NCI-H187 treated with DMSO at 0.1 percent for 48 hours (cell line): ENCODE results near the gene TUBB.
"Not testable (repeated sequence)": the region's sequence is repeated elsewhere in the genome, so short reads cannot be mapped to it uniquely, and the experiment has no call there.

ENCODE experiments used
- DNase-seq: peaks from one replicate; lab custom pipeline; 2025; lab: John Stamatoyannopoulos, UW

The TUBB gene

GRCh38 chr6:30761791-30762429, 41.8 kb downstream of the TUBB start:
- no peak for DNase-seq

GRCh38 chr6:30763155-30763617, 43.0 kb downstream of the TUBB start:
- no peak for DNase-seq

- no peak for DNase-seq
Measured at GRCh38 chr6:30763618-30764489, 43.7 kb downstream of the TUBB start.

GRCh38 chr6:30764490-30765043, 44.4 kb downstream of the TUBB start:
- DNase-seq, result not testable (repeated sequence)

- DNase-seq, result not testable (repeated sequence)
Measured at GRCh38 chr6:30765495-30765894, 45.3 kb downstream of the TUBB start.

GRCh38 chr6:30766461-30767157, 46.5 kb downstream of the TUBB start:
- no peak for DNase-seq

GRCh38 chr6:30767158-30767943, 47.2 kb downstream of the TUBB start:
- DNase-seq, result no peak

GRCh38 chr6:30767944-30768301, 47.8 kb downstream of the TUBB start:
- no peak for DNase-seq

GRCh38 chr6:30768634-30769087, 48.5 kb downstream of the TUBB start:
- DNase-seq, result no peak

- no peak for DNase-seq
Measured at GRCh38 chr6:30769088-30769852, 49.1 kb downstream of the TUBB start.

GRCh38 chr6:30769853-30770524, 49.8 kb downstream of the TUBB start:
- no peak for DNase-seq

GRCh38 chr6:30770592-30770991, 50.4 kb downstream of the TUBB start:
- DNase-seq, result no peak

- no peak for DNase-seq
Measured at GRCh38 chr6:30774701-30775100, 54.5 kb downstream of the TUBB start.
